Peyer's patch (tissue), 4 donors: ENCODE results near the gene HEMK1. TPM values are rescaled to one million over a fixed set of nuclear protein-coding genes. Genes with fewer than 3 reads are reported as not detected.

Source experiments
- DNase-seq, 3 donors: peaks; one replicate each; pipeline ENCODE4 v3.0.0-alpha.2; 2017 to 2019
- H3K27ac ChIP-seq, 4 donors: fragments of 200-600 bp; sonication (generic); one replicate each; pipeline ENCODE4 v1.5.1; 2016 to 2019
- H3K27me3 ChIP-seq, 2 donors: fragments of 200-600 bp; sonication (generic); one replicate each; pipeline ENCODE4 v1.5.1; 2019
- H3K36me3 ChIP-seq, 3 donors: fragments of 200-600 bp; sonication (generic); one replicate each; pipeline ENCODE4 v1.5.1; 2016 to 2019
- H3K4me1 ChIP-seq, 4 donors: fragments of 200-600 bp; sonication (generic); one replicate each; pipeline ENCODE4 v1.5.1; 2016 to 2019
- H3K4me3 ChIP-seq, 4 donors: fragments of 200-600 bp; sonication (generic); 1 replicate in 3 of 4; 2 replicates in 1 of 4; pipeline ENCODE4 v1.5.1; 2016 to 2019; ENCODE audit warnings: mild to moderate bottlenecking in 1 of 4
- H3K9me3 ChIP-seq, 4 donors: fragments of 200-600 bp; sonication (generic); one replicate each; pipeline ENCODE4 v1.5.1; 2016 to 2019; ENCODE audit warnings: mild to moderate bottlenecking in 1 of 4
- CTCF ChIP-seq, 6 experiments: fragments of 450-650 bp in 4 of 6; fragments of 200-600 bp in 2 of 6; sonication (generic) in 1 of 6; IDR thresholded peaks; one replicate each; pipeline ENCODE4 v1.5.1; 2017 to 2019; ENCODE audit warnings: antibody characterized with exemption in 6 of 6, mild to moderate bottlenecking in 3 of 6, moderate library complexity in 1 of 6
- POLR2A ChIP-seq, 2 donors: fragments of 450-650 bp; IDR thresholded peaks; one replicate each; pipeline ENCODE4 v1.5.1; 2017; ENCODE audit warnings: antibody characterized with exemption in 2 of 2, mild to moderate bottlenecking in 2 of 2, moderate library complexity in 2 of 2
- total RNA-seq, 4 donors: library from RNA; depleted of rRNA; stranded (reverse); fragments of >200 nt; gene quantifications; one replicate each; pipeline ENCODE4 v1.1.0, GENCODE V29; 2016

The HEMK1 gene
- total RNA-seq, 4 donors from 2014 or later, result 8.6 to 15.3 (median 12.5) TPM

GRCh38 chr3:50551054-50551659, 18.2 kb upstream of the HEMK1 start:
- Histone ChIP-seq H3K4me3 (no peak overlapping the region), H3K9me3 (no peaks in the 10 kb centered on the region), H3K36me3 (no peaks in the 10 kb centered on the region), H3K4me1 (no peaks in the 10 kb centered on the region), H3K27ac (no peak overlapping the region), H3K27me3 (no peaks in the 10 kb centered on the region)
- no peak for DNase-seq
- TF ChIP-seq CTCF (IDR thresholded peaks at IDR 0.05), result no peak
- TF ChIP-seq POLR2A (IDR thresholded peaks at IDR 0.05), result no peak

- no peak overlapping the region for H3K27ac ChIP-seq
- no peaks in the 10 kb centered on the region for H3K36me3 ChIP-seq
- H3K4me1 ChIP-seq, result no peaks in the 10 kb centered on the region
- H3K9me3 ChIP-seq, result no peaks in the 10 kb centered on the region
- H3K27me3 ChIP-seq, result no peaks in the 10 kb centered on the region
- H3K4me3 ChIP-seq, result no peak overlapping the region
- DNase-seq, result no peak
- TF ChIP-seq POLR2A (IDR thresholded peaks at IDR 0.05) (no peak), CTCF (IDR thresholded peaks at IDR 0.05) (no peak)
Measured at GRCh38 chr3:50551681-50552435, 17.5 kb upstream of the HEMK1 start.

- no peak for TF ChIP-seq CTCF (IDR thresholded peaks at IDR 0.05)
- TF ChIP-seq POLR2A (IDR thresholded peaks at IDR 0.05), result no peak
- no peak for DNase-seq
- Histone ChIP-seq H3K27ac (no peak overlapping the region), H3K4me3 (no peak overlapping the region), H3K9me3 (no peaks in the 10 kb centered on the region), H3K4me1 (no peaks in the 10 kb centered on the region), H3K36me3 (no peaks in the 10 kb centered on the region), H3K27me3 (no peaks in the 10 kb centered on the region)
Measured at GRCh38 chr3:50552598-50552997, 16.7 kb upstream of the HEMK1 start.

GRCh38 chr3:50554553-50554952, 14.8 kb upstream of the HEMK1 start:
- Histone ChIP-seq H3K27ac (no peak overlapping the region), H3K36me3 (no peaks in the 10 kb centered on the region), H3K27me3 (no peaks in the 10 kb centered on the region), H3K4me1 (no peaks in the 10 kb centered on the region), H3K9me3 (no peaks in the 10 kb centered on the region), H3K4me3 (no peak overlapping the region)
- no peak for DNase-seq
- no peak for TF ChIP-seq POLR2A (IDR thresholded peaks at IDR 0.05)
- no peak for TF ChIP-seq CTCF (IDR thresholded peaks at IDR 0.05)

GRCh38 chr3:50557106-50557505, 12.2 kb upstream of the HEMK1 start:
- Histone ChIP-seq H3K4me1 (no peaks in the 10 kb centered on the region), H3K4me3 (no peak overlapping the region), H3K36me3 (no peaks in the 10 kb centered on the region), H3K27ac (no peak overlapping the region), H3K27me3 (no peaks in the 10 kb centered on the region), H3K9me3 (no peaks in the 10 kb centered on the region)
- no peak for DNase-seq
- no peak for TF ChIP-seq CTCF (IDR thresholded peaks at IDR 0.05)
- TF ChIP-seq POLR2A (IDR thresholded peaks at IDR 0.05), result no peak
